NCI-H2171 treated with DMSO at 0.1 percent for 48 hours (cell line): ENCODE results near the gene CDADC1.
"Not testable (repeated sequence)": the region's sequence is repeated elsewhere in the genome, so short reads cannot be mapped to it uniquely, and the experiment has no call there.

Experiments
- DNase-seq: peaks from one replicate; lab custom pipeline; 2025; lab: John Stamatoyannopoulos, UW

Gene CDADC1

GRCh38 chr13:49238621-49239020, 9.1 kb upstream of the CDADC1 start:
- DNase-seq = no peak

DNA sequence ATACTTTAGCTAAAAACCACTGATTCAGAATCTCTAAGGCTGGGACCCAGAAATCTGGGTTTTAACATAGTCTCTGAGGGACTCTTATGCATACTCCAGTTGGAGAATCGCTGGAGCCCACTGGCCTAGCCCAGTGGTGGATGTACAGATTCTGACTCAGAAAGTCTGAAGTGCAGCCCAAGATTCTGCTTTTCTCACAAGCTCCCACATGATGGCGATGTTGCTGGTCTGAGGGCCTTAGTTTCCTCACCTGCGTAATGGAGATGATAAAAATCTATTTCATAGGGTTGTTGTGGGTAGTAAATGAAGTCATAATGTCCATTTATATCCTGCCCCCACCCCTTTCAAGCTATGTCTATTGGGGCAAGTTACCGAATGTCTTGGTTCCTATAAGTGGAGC, 7.7 kb upstream of the CDADC1 start:
- peak; percentile 5 for DNase-seq

GRCh38 chr13:49241296-49241695, 6.4 kb upstream of the CDADC1 start:
- no peak for DNase-seq

DNA sequence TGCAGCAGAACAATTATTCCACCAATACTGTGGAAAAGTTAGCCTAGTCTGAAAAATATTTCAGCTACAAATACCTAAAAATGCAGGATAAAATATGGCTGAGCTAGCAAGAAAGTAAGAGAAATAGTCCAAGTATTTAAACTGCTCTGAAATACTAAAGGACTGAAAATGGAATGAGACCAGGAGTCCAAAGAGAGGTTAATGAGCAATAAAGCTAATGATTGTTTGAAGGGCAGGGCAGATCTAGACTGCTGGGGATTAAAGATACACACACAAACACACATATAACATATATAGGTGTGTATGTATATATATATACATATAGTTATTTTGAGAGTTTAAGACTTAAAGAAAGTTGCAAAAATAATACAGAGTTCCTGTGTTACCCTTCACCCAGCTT, 2.6 kb upstream of the CDADC1 start:
- no peak for DNase-seq

- no peak for DNase-seq
These were observed 679 bp upstream of the CDADC1 start for GRCh38 chr13:49246850-49247642.

- no peak for DNase-seq
These were observed 887 bp downstream of the CDADC1 start for GRCh38 chr13:49248622-49249002.

GRCh38 chr13:49251326-49251725, 3.6 kb downstream of the CDADC1 start:
- DNase-seq = no peak

GRCh38 chr13:49253310-49253709, 5.6 kb downstream of the CDADC1 start:
- DNase-seq = no peak

GRCh38 chr13:49254007-49254406, 6.3 kb downstream of the CDADC1 start:
- no peak for DNase-seq

DNA sequence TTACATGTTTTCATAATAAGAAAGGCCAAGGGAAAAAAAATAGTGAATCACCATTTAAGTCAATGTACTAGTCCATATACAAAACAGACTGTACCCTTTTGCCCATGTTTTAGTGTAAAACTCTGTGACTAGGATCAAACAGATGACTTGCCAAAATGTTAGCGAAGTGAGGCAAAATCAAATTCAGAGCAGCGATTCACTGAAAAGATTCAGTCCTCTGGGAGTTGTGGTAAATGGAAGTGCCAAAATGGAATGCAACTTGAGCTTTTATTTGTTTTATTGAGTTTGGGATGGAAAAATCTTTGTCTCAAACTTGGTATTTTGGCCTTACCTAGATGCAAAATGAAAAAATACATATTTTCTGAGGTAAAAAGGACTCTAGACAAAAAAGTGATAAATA, 9.1 kb downstream of the CDADC1 start:
- DNase-seq = no peak

DNA sequence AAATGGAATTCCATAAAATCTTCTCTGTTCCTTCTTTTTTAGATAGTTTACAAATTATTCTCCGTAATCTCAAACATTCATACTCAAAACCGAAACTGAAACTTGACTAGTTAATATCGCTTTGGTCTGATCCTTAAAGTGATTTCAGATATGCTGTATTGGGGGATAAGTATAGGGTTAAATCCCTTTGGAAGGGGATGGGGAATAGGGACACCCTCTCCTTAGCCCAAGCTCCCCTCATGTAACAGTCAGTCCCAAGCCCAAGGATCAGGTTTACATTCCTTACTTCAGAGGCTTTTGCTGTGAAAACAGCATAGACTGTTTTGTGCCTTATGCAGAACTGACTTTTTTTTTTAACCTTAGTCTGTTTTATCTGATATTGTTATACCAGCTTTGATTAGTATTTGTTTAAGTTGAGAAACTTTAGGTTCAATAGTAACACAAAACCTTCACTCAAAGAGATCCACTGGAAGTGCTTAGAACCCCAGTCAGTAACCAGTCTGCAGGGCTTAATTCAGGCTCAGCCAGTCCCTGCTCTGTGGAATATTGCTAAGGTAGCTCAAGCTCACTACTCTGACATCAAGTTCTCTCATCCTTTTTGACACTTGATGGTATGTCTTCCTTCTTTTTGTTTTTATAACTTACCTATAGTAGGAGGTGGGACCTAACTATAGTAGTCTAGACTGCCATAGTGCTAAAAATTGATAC, 10.5 kb downstream of the CDADC1 start:
- no peak for DNase-seq

DNA sequence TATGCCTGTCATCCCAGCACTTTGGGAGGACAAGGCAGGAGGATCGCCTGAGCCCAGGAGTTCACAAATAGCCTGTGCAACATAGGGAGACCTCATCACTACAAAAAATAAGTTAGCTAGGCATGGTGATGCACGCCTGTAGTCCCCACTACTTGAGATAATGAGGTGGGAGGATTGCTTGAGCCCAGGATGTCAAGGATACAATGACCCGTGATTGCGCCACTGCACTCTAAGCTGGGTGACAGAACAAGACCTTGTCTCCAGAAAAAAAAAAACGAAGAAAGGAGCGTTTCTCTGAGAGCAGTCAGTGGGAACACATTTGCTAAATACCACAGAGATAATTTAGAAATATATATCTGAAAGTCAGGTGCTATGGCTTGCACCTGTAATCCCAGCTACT, 11.9 kb downstream of the CDADC1 start:
- no peak for DNase-seq

DNA sequence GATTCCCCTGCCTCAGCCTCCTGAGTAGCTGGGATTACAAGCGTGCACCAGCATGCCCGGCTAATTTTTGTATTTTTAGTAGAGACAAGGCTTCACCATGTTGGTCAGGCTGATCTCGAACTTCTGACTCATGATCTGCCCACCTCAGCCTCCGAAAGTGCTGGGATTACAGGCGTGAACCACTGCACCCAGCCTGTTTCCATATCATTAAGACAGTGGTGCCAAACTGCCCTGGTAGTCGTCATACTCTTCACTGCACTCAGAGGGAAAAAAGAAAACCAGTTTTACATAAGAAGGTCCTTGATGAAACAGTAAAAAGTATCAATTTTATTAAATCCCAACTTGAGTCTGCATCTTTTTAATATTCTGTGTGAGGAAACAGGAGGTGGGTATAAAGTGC, 14.9 kb downstream of the CDADC1 start:
- DNase-seq = no peak

DNA sequence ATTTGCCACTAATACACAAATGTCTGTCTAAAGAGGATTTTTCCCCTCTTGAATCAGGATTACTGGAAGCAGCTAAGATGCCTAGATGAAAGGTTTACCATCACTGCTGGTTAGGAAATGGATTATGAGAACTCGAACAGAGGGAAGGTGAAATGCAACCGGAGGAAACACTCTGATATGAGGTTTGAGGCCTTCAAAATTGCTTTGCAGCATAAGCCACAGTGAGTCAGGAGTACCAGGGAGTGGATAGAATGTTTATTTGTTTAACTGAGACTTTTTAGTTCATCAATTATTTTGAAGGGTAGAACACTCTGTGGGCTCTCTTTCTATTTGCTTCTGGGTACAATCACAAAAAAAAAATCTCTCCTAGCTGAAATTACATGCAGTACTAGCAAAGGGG, 18.1 kb downstream of the CDADC1 start:
- no peak for DNase-seq

DNA sequence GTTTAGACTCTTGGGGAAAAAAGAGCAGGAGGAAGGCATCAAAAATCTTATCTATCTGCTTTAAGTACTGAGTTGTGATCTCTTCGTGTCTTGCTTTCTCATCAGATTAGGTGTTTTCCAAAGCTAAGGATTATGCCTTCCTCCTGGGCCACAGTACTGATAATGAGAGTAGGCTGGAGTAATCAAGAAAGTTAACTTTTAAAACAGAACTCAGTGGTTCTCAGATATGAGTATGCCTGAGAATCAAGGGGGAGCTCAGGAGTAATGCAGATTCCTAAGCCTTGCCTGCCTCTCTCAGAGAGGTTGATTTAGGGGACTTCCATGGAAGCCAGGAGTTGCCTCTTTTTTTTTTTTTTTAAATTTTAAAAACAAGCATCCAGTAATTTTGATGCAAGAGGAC, 23.5 kb downstream of the CDADC1 start:
- DNase-seq = no peak

DNA sequence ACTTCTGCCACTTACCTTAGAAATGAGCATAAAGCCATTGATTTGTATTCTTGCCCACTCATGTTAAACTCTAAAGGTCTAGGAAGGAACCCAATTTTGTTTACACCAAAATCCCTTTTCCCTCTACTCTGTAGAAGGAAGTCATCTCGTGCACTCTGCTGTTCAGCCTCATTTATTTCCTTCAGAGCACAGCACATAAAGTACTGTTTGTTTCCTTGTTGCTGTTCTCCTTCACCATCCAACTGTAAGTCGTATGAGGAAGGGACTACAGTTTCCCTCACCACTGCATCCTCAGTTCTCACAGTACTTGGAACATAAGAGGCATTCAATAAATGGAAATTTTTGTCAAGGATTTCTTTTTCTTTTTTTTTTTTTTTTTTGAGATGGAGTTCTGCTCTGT, 24.6 kb downstream of the CDADC1 start:
- no peak for DNase-seq

GRCh38 chr13:49278211-49278610, 30.5 kb downstream of the CDADC1 start:
- DNase-seq = no peak

DNA sequence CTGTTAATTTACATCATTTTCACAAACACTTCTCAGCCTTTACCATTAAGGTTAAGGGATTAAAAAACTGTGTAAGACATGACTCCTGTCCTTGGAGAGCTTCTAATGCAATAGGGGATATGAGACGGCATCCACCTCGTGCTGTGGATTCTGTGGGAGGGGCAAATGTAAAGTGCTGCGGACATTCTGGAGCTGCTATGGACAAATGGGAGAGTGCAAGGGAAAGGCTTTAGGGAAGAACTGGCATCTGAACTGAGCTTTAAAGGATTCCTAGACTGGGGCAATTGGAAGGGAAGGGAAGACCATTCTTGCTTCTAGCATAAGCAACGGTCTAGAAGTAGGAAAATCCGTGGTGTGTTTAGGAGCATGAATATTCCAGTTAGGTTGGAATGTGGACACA, 31.4 kb downstream of the CDADC1 start:
- no peak for DNase-seq

DNA sequence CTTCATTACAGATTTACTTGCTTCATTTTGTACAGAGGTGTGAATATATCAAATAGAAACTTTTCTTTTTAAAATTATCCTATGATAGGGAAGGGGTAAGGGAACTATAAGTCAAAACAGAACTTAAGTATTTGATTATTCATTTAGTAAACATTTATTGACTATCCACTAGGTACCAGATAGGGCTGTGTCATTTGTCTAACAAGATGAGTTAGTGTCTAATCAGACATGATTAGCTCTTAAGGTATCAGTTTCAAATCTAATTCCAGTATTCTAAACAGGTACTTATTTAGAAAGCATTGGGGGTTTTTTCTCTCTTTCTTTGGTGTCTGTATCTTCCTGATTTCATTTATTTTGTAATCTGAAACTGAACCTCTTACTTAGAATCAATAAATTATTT, 32.2 kb downstream of the CDADC1 start:
- no peak for DNase-seq

GRCh38 chr13:49287995-49288394, 40.3 kb downstream of the CDADC1 start:
- no peak for DNase-seq

DNA sequence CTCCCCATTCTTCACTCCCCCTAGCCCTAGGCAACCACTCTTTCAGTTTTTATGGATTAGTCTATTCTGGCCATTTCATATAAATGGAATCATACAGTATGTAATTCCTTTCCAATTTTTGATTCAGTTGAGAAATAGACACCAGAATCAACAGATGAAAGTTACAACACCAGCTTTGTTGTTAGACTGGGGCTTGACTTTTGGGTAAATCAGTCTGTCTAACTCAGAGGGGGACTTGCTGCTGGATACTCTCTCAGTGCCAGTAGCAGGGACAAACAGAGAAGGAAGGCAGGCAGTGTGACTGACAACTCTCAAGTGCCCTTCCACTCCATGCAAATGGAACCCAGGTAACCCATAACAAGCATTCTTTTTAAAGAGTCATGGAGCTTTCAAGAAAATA, 40.7 kb downstream of the CDADC1 start:
- no peak for DNase-seq

- DNase-seq = peak; percentile 47
These were observed 45.2 kb downstream of the CDADC1 start for GRCh38 chr13:49292742-49293486.

DNA sequence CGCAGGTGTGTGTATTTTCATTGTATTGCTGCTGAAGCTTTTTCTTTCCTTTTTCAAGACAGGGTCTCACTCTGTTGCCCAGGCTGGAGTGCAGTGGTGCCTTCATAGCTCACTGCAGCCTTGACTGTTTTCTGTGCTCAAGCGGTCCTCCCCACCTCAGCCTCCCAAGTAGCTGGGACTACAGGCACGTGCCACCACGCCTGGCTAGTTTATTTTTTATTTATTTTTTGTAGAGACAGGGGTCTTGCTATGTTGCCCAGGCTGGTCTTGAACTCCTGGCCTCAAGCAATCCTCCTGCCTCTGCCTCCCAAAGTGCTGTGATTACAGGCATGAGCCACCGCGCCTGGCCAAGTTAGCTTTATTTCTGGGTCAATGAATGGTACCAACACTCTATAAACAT, 47.0 kb downstream of the CDADC1 start:
- not testable (repeated sequence) for DNase-seq
